Activated T-cell treated with anti-CD3 and anti-CD28 coated beads for 1 hour (primary cell): Measurements from ENCODE around the gene EFR3B.
"Not testable (repeated sequence)": the region's sequence is repeated elsewhere in the genome, so short reads cannot be mapped to it uniquely, and the experiment has no call there.

Experiments used
- DNase-seq: peaks from one replicate; pipeline ENCODE4 v3.0.0-alpha.2; 2020; ENCODE audit warnings: low read depth

Gene EFR3B

GRCh38 chr2:25073025-25073424, 31.1 kb downstream of the EFR3B start:
- DNase-seq = no peak

- DNase-seq = no peak
These were observed 32.0 kb downstream of the EFR3B start for GRCh38 chr2:25073914-25074313.

GRCh38 chr2:25074826-25075225, 33.0 kb downstream of the EFR3B start:
- no peak for DNase-seq

GRCh38 chr2:25076749-25077148, 34.9 kb downstream of the EFR3B start:
- DNase-seq = no peak

- no peak for DNase-seq
These were observed 35.9 kb downstream of the EFR3B start for GRCh38 chr2:25077789-25078169.

GRCh38 chr2:25078170-25079049, 36.5 kb downstream of the EFR3B start:
- DNase-seq = no peak

- DNase-seq = no peak
These were observed 37.3 kb downstream of the EFR3B start for GRCh38 chr2:25079050-25079635.

- DNase-seq = no peak
These were observed 39.4 kb downstream of the EFR3B start for GRCh38 chr2:25081237-25081790.

- DNase-seq = no peak
These were observed 40.2 kb downstream of the EFR3B start for GRCh38 chr2:25082002-25082622.

GRCh38 chr2:25085761-25086560, 44.1 kb downstream of the EFR3B start:
- DNase-seq = no peak

- no peak for DNase-seq
These were observed 47.1 kb downstream of the EFR3B start for GRCh38 chr2:25088817-25089516.

- DNase-seq = no peak
These were observed 47.9 kb downstream of the EFR3B start for GRCh38 chr2:25089605-25090315.

- no peak for DNase-seq
These were observed 48.9 kb downstream of the EFR3B start for GRCh38 chr2:25090801-25091200.

GRCh38 chr2:25091265-25091664, 49.4 kb downstream of the EFR3B start:
- DNase-seq = no peak

- no peak for DNase-seq
These were observed 56.2 kb downstream of the EFR3B start for GRCh38 chr2:25098056-25098455.

- no peak for DNase-seq
These were observed 57.0 kb downstream of the EFR3B start for GRCh38 chr2:25098670-25099486.

GRCh38 chr2:25102352-25102751, 60.5 kb downstream of the EFR3B start:
- not testable (repeated sequence) for DNase-seq

- DNase-seq = no peak
These were observed 61.5 kb downstream of the EFR3B start for GRCh38 chr2:25103287-25103871.

- no peak for DNase-seq
These were observed 62.9 kb downstream of the EFR3B start for GRCh38 chr2:25104736-25105135.
